ENCODE measurements around the gene FBLL1. TPM values are rescaled to one million over a fixed set of nuclear protein-coding genes. Genes with fewer than 3 reads are reported as not detected.
A peak's percentile ranks its signal among the peaks of the same experiment; 100 is the strongest.
"Not testable (repeated sequence)": the region's sequence is repeated elsewhere in the genome, so short reads cannot be mapped to it uniquely, and the experiment has no call there.

Gene FBLL1
- total RNA-seq, result under 1 TPM; 0.21 TPM
- long read RNA-seq, result 0 reads

DNA sequence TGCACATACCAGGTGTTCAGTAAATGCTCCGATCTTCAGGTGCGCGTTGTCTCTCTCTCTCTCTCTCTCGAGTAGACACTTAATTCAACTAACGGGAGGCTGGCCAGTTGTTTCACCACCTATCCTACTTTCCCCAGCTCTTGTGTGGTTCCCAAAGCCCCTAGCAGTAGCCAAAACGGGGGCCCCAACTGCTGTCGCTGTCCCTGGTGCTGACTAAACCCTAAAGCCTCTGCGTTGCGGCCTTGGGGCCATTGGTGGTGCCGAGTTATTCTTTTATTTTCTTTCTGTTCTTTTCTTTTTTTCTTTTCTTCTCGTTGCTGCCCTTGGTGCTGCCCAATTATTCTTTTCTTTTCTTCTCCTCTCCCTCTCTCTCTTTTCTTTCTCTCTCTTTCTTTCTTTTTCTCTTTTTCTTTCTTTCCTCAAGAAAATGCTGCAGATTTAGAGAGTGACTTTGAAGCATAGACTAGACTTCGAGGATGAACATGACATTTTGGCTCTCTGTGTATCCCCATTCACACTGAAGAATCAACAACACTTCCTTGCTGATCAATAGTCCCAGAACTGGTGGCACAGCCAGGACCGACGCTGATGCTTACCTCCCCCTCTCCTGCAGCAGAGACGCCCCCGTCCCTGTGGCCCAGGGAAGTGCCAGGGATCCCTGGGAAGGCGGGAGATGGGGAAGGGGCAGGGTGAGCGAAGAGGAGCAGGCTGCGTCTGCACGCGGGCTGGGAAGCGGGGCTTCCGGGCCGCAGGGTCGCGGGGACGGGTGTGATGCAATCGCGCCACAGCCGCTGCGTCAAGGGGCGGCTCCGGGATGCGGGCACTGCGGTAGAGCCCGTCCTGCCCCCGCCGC lies at the start of gene FBLL1:
TSS of gene FBLL1 (plus strand) at position 785 of the 853 bp plus-strand sequence. CDS start 200 bp downstream, outside the sequence.
- DNase-seq, result peak; percentile 26
- peak; percentile 24 to 50 for ATAC-seq
- intact Hi-C loops (cut with DNase I), result no loop called here

DNA sequence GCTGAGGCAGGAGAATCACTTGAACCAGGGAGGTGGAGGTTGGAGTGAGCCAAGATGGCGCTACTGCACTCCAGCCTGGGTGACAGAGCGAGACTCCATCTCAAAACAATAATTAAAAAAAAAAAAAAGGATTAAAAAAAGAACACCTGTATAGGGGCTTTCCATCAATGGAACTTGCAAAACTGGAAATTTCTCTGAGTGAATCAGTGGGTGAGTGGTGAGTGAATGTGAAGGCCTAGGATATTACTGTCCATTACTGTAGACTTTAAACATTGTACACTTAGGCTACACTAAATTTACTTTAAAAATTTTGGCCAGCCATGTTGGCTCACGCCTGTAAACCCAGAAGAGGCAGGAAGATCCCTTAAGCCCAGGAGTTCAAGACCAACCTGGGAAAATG lies 48.5 kb upstream of the FBLL1 start:
- no peak for DNase-seq
- no peak for ATAC-seq
- intact Hi-C loops (cut with DNase I), result loop anchor here in 1 of 2 donors (10.0 kb wide), 1 partner anchor 216 kb away; no protein-coding TSS in a partner anchor

DNA sequence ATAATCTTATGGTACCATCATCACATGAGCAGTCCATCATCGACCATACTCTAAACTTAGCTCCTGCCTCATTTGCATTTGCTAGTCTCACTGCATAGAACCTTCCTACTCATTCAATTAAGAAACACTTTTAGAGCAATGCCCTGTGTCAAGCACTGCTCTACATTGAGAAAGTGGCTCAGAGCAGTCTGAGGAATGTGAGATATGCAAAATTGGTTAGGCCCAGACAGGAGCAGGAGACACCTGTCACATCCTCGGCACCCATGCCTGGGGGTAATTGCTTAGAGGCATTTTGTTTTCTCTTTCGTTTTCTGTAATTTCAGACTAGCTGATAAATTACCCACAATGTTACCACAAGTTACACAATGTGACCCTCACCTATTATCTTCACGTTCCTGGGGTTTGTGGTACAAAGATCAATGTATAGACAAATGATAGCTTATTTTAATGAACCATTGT lies 47.7 kb upstream of the FBLL1 start:
- no peak for DNase-seq
- intact Hi-C loops (cut with DNase I), result loop anchor here in 1 of 2 donors (10.0 kb wide), 1 partner anchor 217 kb away; no protein-coding TSS in a partner anchor
- ATAC-seq, result no peak

DNA sequence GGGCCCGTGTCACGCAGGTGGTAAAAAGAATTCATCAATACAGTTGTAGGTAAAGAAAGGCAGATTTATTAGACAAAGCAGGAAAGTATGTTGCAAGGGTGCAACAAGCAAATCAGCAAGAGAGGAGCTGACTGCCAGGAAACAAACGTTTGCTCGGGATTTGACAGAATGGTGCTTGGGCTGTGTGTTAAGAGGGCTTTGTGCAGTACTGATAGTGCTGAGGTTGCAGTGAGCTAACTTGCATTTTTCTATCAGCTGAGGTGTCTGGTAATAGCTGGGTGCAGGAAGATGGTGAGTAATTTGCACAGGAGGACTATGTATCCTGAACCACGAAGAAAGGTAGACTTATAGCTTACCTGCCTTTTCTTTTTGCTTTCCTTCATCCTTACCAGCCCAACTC lies 46.7 kb upstream of the FBLL1 start:
- DNase-seq (no peak), ATAC-seq (no peak)
- intact Hi-C loops (cut with DNase I), result loop anchor here in 1 of 2 donors (10.0 kb wide), 1 partner anchor 218 kb away; no protein-coding TSS in a partner anchor

DNA sequence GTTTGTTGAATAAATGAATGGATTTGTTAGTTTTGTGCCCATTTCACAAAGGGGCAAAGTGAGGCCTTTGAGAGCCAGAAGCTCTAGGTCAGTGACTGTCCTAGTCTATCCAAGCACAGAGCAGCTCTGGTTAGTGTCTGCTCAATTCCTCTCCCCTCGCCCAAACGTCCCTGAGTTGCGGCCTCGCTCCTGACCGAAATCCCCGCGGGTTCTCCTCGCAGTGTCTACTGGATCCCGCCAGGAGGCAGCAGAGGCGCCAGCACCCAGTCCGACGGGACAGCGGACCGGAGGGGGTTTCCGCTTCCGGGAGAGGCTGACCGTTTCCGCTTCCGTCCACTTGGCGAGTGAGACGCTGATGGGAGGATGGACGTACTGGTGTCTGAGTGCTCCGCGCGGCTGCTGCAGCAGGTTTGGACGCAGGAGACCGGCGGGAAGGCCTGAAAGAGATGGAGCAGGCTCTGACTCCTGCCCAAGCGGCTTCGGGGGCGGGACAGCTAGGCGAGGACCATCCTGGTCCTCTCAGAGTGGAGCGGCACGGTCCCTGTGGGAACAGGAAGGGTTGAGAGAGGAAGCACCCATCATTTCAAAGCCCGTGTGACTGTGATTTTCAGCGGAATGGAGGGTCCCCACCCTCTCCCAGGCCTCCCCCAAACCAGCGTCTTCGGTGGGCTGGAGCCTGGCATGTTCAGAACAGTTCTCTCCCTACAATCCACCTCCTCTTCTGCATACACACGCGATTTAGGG lies 42.8 kb upstream of the FBLL1 start, which contains the start of gene RARS1:
TSS of gene RARS1 (plus strand) at position 336 of the 744 bp plus-strand sequence. CDS start at position 364, 28 bp downstream.
- DNase-seq (peak; percentile 94), ATAC-seq (peak; percentile 100)
- intact Hi-C loops (cut with DNase I), result loop anchor here (5.0 to 10.0 kb wide), 2 partner anchors 214 to 222 kb away; no protein-coding TSS in a partner anchor

DNA sequence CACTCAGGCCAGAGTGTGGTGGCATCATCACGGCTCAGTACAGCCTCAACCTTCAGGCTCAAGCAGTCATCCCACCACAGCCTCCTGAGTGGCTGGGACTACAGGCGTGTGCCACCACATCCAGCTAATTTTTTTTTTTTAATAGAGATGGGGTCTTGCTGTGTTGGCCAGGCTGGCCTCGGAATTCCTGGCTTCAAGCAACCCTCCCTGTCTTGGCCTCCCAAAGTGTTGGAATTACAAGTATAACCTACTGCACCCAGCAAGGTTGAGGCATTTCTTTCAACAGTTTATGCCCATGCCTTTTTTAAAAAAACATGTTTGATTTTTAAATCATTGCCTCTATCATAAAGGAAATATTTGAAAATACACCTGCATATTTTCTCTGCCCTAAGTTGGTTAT lies 40.0 kb upstream of the FBLL1 start:
- intact Hi-C loops (cut with DNase I), result loop anchor here (5.0 to 10.0 kb wide), 2 partner anchors 217 to 224 kb away; no protein-coding TSS in a partner anchor
- ATAC-seq (no peak), DNase-seq (no peak)

DNA sequence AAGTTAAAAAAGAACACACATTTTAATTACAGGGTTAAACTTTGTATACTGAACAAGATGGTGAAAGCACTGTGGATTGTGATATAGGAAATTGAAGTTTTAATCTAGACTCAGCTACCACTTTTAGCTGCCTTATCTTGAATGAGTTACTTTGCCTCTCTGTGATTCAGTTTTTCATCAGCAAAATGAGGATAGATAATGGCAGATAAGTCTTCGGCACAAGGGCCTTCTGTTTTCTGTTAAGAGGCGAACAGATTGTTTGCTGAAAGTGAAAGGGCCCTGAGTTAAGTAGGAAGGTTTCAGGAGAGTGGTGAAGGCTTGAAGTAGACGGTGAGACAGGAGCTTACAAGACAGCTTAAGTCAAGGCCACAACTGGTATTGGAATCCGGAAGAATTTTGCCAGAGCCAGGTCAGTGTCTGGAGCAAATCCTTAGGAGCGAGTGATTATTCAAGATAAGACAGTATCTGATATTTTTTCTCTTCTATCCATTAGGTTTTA lies 35.0 kb upstream of the FBLL1 start:
- intact Hi-C loops (cut with DNase I), result no loop called here
- ATAC-seq (no peak), DNase-seq (no peak)

DNA sequence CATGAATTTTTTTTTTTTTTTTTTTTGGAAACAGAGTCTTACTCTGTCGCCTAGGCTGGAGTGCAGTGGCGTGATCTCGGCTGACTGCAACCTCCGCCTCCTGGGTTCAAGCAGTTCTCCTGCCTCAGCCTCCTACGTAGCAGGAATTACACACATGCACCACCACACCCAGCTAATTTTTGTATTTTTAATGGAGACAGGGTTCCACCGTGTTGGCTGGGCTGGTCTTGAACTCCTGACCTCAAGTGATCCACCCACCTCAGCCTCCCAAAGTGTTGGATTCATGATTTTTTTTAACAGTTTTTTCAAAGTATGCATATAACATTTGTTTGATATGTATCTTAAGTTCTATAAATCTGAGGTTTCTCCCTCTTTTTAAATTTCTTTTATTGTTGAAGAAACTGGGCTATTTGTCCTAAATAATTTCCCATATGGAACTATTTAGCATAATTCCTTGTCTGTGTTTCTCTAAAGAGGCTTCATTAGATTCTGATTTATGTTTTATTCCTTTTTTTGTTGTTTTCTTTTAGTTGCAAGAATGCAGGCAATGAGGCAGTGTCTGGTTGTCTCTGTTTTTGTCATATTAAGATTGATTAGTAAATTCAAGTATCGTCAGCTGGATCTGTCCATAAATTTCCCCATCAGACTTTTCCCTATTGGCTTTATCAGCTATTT lies 26.4 kb upstream of the FBLL1 start:
- intact Hi-C loops (cut with DNase I), result no loop called here
- no peak for DNase-seq
- ATAC-seq, result no peak

DNA sequence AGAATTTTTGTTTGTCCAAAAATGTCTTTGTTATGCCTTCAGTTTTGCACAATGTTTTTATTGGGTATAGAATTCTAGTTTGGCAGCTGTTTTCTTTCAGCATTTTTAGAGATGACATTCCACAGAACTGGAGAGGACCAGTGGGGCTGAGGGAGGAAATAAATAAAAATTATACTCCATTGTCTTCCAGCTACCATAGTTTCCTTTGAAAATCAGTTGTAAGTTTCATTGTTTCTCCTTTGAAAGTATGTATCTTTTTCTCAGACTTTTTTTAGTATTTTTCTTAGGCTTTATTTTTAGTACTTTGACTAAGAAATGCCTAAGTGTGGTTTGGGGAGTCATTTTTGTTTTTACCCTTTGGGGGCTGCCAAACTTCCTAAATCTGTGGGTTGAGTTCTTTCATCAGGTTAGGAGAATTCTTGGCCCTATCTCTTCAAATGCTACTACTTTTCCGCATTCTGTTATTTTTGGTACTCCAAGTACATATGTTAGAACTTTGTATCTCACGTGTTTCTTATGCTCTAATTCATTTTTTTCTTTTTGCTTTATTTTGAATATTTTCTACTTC lies 15.2 kb upstream of the FBLL1 start:
- ATAC-seq (no peak), DNase-seq (no peak)
- intact Hi-C loops (cut with DNase I), result no loop called here

DNA sequence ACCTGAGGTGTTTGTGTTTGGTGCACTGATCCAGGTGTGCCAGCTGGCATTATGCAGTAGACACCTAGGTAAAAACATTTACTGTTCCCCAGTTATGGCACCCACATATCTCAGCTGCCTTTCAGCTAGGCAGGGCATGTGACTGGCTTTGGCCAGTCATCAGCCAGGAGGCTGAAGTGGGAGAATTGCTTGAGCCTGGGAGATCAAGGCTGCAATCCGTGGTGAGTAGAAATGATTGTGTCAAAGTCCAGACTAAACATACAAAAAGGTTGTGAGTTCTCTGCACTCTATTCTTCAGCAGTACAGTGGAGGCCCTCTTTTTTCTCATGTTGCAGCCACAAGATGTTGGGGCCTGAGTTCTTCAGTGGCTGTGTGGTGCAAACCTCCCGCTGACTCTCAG lies 3.2 kb upstream of the FBLL1 start:
- intact Hi-C loops (cut with DNase I), result no loop called here
- ATAC-seq (no peak), DNase-seq (no peak)

DNA sequence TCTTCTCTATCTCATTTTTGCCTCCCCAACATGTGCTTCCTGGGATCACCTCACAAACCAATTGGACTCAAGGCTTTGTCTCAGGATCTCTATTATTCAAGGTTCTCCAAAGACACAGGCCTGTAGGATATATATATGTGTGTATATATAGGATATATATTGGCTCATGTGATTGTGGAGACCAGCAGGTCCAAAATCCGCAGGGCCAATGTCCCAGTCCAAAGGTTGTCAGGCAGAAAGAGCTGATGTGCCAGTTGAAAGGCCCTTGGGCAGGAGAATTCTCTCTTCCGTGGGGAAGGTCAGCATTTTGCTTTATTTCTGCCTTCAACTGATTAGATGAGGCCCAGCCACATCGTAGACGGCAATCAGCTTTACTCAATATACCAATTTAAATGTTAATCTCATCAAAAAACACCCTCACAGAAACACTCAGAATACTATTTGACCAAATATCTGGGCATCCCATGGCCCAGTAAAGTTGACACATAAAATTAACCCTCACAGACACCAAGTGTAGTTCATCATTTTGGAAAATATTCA lies 1.3 kb upstream of the FBLL1 start:
- ATAC-seq, result no peak
- no peak for DNase-seq
- intact Hi-C loops (cut with DNase I), result no loop called here

DNA sequence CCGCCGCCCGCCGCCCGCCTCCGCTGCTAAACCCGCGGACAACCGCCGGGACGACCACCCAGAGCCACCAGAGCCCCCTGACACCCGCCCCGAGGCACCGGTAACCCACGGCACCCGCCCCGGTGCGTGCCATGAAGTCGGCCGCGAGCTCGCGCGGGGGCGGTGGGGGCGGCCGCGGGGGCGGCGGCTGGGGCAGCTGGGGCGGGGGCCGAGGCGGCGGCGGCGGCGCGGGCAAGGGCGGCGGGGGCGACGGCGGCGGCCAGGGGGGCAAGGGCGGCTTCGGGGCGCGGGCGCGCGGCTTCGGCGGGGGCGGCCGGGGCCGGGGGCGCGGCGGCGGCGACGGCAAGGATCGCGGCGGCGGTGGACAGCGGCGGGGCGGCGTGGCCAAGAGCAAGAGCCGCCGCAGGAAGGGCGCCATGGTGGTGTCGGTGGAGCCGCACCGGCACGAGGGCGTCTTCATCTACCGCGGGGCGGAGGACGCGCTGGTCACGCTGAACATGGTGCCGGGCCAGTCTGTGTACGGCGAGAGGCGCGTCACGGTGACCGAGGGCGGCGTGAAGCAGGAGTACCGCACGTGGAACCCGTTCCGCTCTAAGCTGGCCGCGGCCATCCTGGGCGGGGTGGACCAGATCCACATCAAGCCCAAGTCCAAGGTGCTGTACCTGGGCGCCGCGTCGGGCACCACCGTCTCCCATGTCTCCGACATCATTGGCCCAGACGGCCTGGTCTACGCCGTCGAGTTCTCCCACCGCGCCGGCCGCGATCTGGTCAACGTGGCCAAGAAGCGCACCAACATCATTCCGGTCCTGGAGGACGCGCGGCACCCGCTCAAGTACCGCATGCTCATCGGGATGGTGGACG lies 499 bp downstream of the FBLL1 start:
- intact Hi-C loops (cut with DNase I), result no loop called here
- DNase-seq (no peak), ATAC-seq (peak in 1 of 2 donors; percentile 12)

DNA sequence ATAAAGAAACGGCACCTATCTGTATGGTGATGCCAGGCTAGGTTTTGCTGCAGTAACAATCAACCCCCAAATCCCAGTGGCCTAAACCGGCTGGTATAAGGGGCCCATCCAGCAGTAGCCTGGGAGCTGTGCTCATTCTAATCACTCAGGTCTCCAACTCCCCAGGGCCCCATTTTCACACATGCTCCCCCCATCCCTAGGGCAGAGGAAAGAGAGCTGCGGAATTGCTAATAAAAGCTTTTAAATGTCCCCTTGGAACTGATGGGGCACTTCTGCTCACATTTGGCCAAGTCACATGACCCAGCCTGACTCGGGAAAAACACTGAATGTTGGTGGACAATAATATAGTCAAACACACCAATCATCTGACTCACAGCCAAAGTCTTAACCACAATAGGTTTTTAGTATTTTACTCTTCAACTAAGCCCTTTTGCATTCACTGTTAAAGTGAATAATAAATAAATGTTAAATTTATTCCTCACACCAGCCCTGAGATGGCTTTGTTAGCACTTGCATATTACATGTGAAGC lies 1.6 kb downstream of the FBLL1 start:
- no peak for DNase-seq
- intact Hi-C loops (cut with DNase I), result no loop called here
- no peak for ATAC-seq

DNA sequence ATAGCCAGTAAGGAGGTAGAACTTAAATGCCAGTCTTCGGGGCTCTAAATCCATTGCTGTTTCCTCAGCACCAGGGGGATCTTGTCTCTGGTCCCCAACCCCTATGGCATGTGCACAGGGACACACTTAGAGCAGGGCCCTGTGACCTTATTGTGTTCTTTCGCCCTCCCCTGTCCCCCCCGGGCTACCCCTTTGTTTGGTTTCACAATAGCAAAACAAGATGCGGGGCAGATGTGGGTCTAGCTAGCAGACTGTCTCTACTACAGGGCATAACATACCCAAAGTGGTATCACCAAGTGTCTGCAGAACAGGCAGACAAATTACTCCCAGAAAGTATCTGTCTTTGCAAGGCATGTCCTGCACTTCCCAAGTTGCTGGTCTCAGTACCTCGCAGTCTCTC lies 2.1 kb downstream of the FBLL1 start:
- DNase-seq, result no peak
- intact Hi-C loops (cut with DNase I), result no loop called here
- no peak for ATAC-seq

DNA sequence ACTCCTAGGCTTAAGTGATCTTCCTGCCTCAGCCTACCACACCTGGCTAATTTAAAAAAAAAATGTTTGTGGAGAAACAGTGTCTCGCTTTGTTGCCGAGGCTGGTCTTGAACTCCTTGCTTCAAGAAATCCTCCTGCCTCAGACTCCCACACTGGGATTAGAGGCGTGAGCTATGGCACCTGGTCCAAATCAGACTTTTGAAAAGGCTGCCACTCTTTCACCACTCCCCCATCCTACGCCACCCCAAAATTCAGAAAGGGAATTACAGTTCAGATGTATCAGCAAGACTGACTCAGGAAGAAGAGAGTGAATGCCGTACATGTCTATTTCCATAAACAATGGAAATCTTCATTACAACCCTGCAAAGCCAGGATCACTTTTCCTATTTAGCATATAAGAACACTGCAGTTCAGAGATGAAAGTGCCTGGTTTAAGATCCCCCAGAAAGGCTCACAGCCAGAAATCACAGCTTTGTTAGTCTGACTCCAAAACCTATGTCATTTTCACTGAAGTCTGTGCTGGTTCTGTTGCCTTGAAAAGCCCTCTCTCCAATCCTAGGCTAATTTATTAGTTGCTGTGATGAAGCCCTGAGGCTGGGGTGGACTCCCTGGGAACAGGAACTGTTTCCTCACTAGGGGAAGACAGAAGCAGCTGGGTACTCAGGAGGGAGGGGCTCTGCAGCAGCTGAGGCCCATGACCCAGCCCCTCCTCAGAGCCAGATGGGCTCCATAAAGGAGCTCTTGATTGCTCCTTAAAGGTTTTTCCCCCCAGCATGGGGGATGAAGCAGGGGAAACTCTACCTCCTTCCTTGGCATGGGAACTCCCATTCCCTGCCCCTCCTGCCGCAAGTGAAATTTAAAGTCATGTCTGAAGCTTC lies 3.1 kb downstream of the FBLL1 start:
- intact Hi-C loops (cut with DNase I), result no loop called here
- DNase-seq (no peak), ATAC-seq (no peak)

DNA sequence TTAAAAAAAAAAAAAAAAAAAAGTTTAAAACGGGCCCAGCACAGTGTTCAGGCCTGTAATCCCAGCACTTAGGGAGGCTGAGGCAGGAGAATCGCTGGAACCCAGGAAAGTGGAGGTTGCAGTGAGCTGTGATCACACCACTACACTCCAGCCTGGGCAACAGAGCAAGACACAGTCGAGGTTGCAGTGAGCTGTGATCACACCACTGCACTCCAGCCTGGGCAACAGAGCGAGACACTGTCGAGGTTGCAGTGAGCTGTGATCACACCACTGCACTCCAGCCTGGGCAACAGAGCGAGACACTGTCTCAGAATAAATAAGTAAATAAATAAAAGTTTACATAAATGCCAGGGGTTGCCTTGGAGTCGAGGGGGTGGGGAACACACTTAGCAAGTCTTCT lies 5.2 kb downstream of the FBLL1 start:
- DNase-seq; intact Hi-C loops (cut with DNase I); ATAC-seq: not testable (repeated sequence)

All from left cardiac atrium (tissue), 4 donors.